ENCODE measurements around the gene SLC13A3.

- TF ChIP-seq, protein P1, sequence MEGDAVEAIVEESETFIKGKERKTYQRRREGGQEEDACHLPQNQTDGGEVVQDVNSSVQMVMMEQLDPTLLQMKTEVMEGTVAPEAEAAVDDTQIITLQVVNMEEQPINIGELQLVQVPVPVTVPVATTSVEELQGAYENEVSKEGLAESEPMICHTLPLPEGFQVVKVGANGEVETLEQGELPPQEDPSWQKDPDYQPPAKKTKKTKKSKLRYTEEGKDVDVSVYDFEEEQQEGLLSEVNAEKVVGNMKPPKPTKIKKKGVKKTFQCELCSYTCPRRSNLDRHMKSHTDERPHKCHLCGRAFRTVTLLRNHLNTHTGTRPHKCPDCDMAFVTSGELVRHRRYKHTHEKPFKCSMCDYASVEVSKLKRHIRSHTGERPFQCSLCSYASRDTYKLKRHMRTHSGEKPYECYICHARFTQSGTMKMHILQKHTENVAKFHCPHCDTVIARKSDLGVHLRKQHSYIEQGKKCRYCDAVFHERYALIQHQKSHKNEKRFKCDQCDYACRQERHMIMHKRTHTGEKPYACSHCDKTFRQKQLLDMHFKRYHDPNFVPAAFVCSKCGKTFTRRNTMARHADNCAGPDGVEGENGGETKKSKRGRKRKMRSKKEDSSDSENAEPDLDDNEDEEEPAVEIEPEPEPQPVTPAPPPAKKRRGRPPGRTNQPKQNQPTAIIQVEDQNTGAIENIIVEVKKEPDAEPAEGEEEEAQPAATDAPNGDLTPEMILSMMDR (conservative IDR thresholded peaks at IDR 0.05), result no peak
- TF ChIP-seq EZH2 (IDR thresholded peaks at IDR 0.05; ENCODE audit: low read depth), result no peak
These were observed 626 bp downstream of the SLC13A3 start for GRCh38 chr20:46650575-46651090.

All from PC-9 (cell line).